ENCODE measurements around the gene SMCP.
A peak's percentile ranks its signal among the peaks of the same experiment; 100 is the strongest.

SMCP gene

GRCh38 chr1:152886758-152887409 lies 8.8 kb downstream of the SMCP start:
- no peak for DNase-seq (ENCODE audit: low spot score)

- DNase-seq (ENCODE audit: low spot score): no peak
Observed at GRCh38 chr1:152888126-152888525, 10.0 kb downstream of the SMCP start.

- no peak for DNase-seq (ENCODE audit: low spot score)
Observed at GRCh38 chr1:152899027-152899426, 20.9 kb downstream of the SMCP start.

GRCh38 chr1:152899883-152900282 lies 21.8 kb downstream of the SMCP start:
- no peak for DNase-seq (ENCODE audit: low spot score)

GRCh38 chr1:152901631-152902030 lies 23.5 kb downstream of the SMCP start:
- DNase-seq (ENCODE audit: low spot score): no peak

GRCh38 chr1:152902636-152903035 lies 24.5 kb downstream of the SMCP start:
- no peak for DNase-seq (ENCODE audit: low spot score)

- DNase-seq (ENCODE audit: low spot score): no peak
Observed at GRCh38 chr1:152904688-152905440, 26.7 kb downstream of the SMCP start.

GRCh38 chr1:152906023-152906565 lies 28.0 kb downstream of the SMCP start:
- DNase-seq (ENCODE audit: low spot score): peak; percentile 74

- no peak for DNase-seq (ENCODE audit: low spot score)
Observed at GRCh38 chr1:152907686-152908601, 29.8 kb downstream of the SMCP start, which contains the start of gene IVL. TSS of gene IVL (plus strand) at chr1:152908546. CDS start at chr1:152909798, 1,252 bp downstream.

GRCh38 chr1:152909206-152909605 lies 31.1 kb downstream of the SMCP start:
- DNase-seq (ENCODE audit: low spot score): no peak

- no peak for DNase-seq (ENCODE audit: low spot score)
Observed at GRCh38 chr1:152912471-152912870, 34.3 kb downstream of the SMCP start.

GRCh38 chr1:152912900-152913299 lies 34.8 kb downstream of the SMCP start:
- DNase-seq (ENCODE audit: low spot score): no peak

GRCh38 chr1:152917794-152918193 lies 39.7 kb downstream of the SMCP start:
- no peak for DNase-seq (ENCODE audit: low spot score)

- no peak for DNase-seq (ENCODE audit: low spot score)
Observed at GRCh38 chr1:152919071-152919470, 40.9 kb downstream of the SMCP start.

- no peak for DNase-seq (ENCODE audit: low spot score)
Observed at GRCh38 chr1:152924191-152924590, 46.1 kb downstream of the SMCP start.

GRCh38 chr1:152926091-152926490 lies 48.0 kb downstream of the SMCP start:
- DNase-seq (ENCODE audit: low spot score): peak; percentile 54

- no peak for DNase-seq (ENCODE audit: low spot score)
Observed at GRCh38 chr1:152928671-152929070, 50.5 kb downstream of the SMCP start.

- no peak for DNase-seq (ENCODE audit: low spot score)
Observed at GRCh38 chr1:152932170-152932811, 54.2 kb downstream of the SMCP start.

GRCh38 chr1:152933196-152933595 lies 55.1 kb downstream of the SMCP start:
- DNase-seq (ENCODE audit: low spot score): no peak
